Stimulated activated CD4-positive, alpha-beta T cell treated with anti-CD3 and anti-CD28 coated beads, TNF-alpha, amount 100 ng/mL, for 4 hours (primary cell): ENCODE data around the gene TYW1.
"Not testable (repeated sequence)": the region's sequence is repeated elsewhere in the genome, so short reads cannot be mapped to it uniquely, and the experiment has no call there.

Source experiments
- DNase-seq, 3 experiments: peaks; one replicate each; pipeline ENCODE4 v3.0.0-alpha.2; 2020; ENCODE audit warnings: low read depth in 3 of 3

TYW1 gene

GRCh38 chr7:66995050-66995776 lies 1.4 kb upstream of the TYW1 start, which contains the start of gene SBDS:
Gene SBDS, minus strand, starts transcription at chr7:66995586. Its CDS starts 169 bp downstream, at chr7:66995417.
- DNase-seq, result peak; percentile 63 to 89 (median 85)

GRCh38 chr7:67000601-67001258 lies 4.1 kb downstream of the TYW1 start:
- not testable (repeated sequence) for DNase-seq

GRCh38 chr7:67004145-67004544 lies 7.5 kb downstream of the TYW1 start:
- not testable (repeated sequence) for DNase-seq

GRCh38 chr7:67006965-67007364 lies 10.3 kb downstream of the TYW1 start:
- no peak for DNase-seq

GRCh38 chr7:67008260-67008659 lies 11.6 kb downstream of the TYW1 start:
- no peak for DNase-seq

GRCh38 chr7:67009677-67010076 lies 13.0 kb downstream of the TYW1 start:
- not testable (repeated sequence) for DNase-seq

GRCh38 chr7:67014076-67014622 lies 17.5 kb downstream of the TYW1 start:
- DNase-seq, result not testable (repeated sequence)

GRCh38 chr7:67017971-67018370 lies 21.3 kb downstream of the TYW1 start:
- DNase-seq, result not testable (repeated sequence)

GRCh38 chr7:67018940-67019339 lies 22.3 kb downstream of the TYW1 start:
- no peak for DNase-seq

- DNase-seq, result no peak
Measured at GRCh38 chr7:67019562-67020390, 23.1 kb downstream of the TYW1 start.

- no peak for DNase-seq
Measured at GRCh38 chr7:67021260-67021659, 24.6 kb downstream of the TYW1 start.

- no peak for DNase-seq
Measured at GRCh38 chr7:67022511-67022910, 25.9 kb downstream of the TYW1 start.

- DNase-seq, result not testable (repeated sequence)
Measured at GRCh38 chr7:67025459-67025858, 28.8 kb downstream of the TYW1 start.

GRCh38 chr7:67031685-67032084 lies 35.1 kb downstream of the TYW1 start:
- DNase-seq, result not testable (repeated sequence)

GRCh38 chr7:67033251-67033650 lies 36.6 kb downstream of the TYW1 start:
- no peak for DNase-seq

GRCh38 chr7:67036432-67037395 lies 40.1 kb downstream of the TYW1 start:
- DNase-seq, result not testable (repeated sequence)

GRCh38 chr7:67040832-67041231 lies 44.2 kb downstream of the TYW1 start:
- DNase-seq, result not testable (repeated sequence)

GRCh38 chr7:67042781-67043558 lies 46.3 kb downstream of the TYW1 start:
- not testable (repeated sequence) for DNase-seq

- not testable (repeated sequence) for DNase-seq
Measured at GRCh38 chr7:67043559-67043930, 46.9 kb downstream of the TYW1 start.

- no peak for DNase-seq
Measured at GRCh38 chr7:67045496-67045995, 48.9 kb downstream of the TYW1 start.
